Nephron (organoid): ENCODE measurements around the gene PIH1D1.
A peak's percentile ranks its signal among the peaks of the same experiment; 100 is the strongest.
"Not testable (repeated sequence)": the region's sequence is repeated elsewhere in the genome, so short reads cannot be mapped to it uniquely, and the experiment has no call there.

ENCODE experiments used
- H3K27ac Mint-ChIP-seq, 3 experiments: 2 replicates each; pipeline ENCODE4 v1.8.0; 2020; ENCODE audit warnings: mixed read lengths in 3 of 3, mild to moderate bottlenecking in 2 of 3, moderate library complexity in 1 of 3
- H3K27me3 Mint-ChIP-seq: 2 replicates; pipeline ENCODE4 v1.8.0; 2021; ENCODE audit warnings: low read depth, mild to moderate bottlenecking, moderate library complexity, mixed read lengths
- H3K36me3 Mint-ChIP-seq: 2 replicates; pipeline ENCODE4 v1.8.0; 2020; ENCODE audit warnings: low read depth, mixed read lengths
- H3K4me1 Mint-ChIP-seq: 2 replicates; pipeline ENCODE4 v1.8.0; 2020; ENCODE audit warnings: mixed read lengths
- H3K4me3 Mint-ChIP-seq, 3 experiments: 2 replicates each; pipeline ENCODE4 v1.8.0; 2020; ENCODE audit warnings: mild to moderate bottlenecking in 3 of 3, mixed read lengths in 3 of 3, moderate library complexity in 2 of 3
- H3K9me3 Mint-ChIP-seq: 2 replicates; pipeline ENCODE4 v1.8.0; 2020; ENCODE audit warnings: mixed read lengths
- CTCF ChIP-seq, 3 experiments: fragments of 200-600 bp; sonication (generic); IDR thresholded peaks; one replicate each; pipeline ENCODE4 v1.5.0; 2021; ENCODE audit warnings: antibody characterized with exemption in 3 of 3; ENCODE audit not compliant: unreplicated experiment in 3 of 3

Gene PIH1D1

GRCh38 chr19:49474542-49474924 is 22.9 kb upstream of the PIH1D1 start:
- H3K27ac Mint-ChIP-seq: no peak overlapping the region
- peak overlapping the region; percentile 64 to 77 (median 74) for H3K4me3 Mint-ChIP-seq
- peaks cover 5% of the 10 kb centered on the region for H3K27me3 Mint-ChIP-seq
- no peaks in the 10 kb centered on the region for H3K9me3 Mint-ChIP-seq
- no peak for TF ChIP-seq CTCF (IDR thresholded peaks at IDR 0.05; ENCODE audit: unreplicated experiment in 3 of 3)
- H3K4me1 Mint-ChIP-seq: peaks cover 9% of the 10 kb centered on the region
- H3K36me3 Mint-ChIP-seq: peaks cover 3% of the 10 kb centered on the region

GRCh38 chr19:49473868-49474541 is 22.4 kb upstream of the PIH1D1 start, which contains the start of gene FLT3LG:
FLT3LG (plus strand) TSS chr19:49474215; CDS start chr19:49474640, 425 bp downstream.
- peak within 1 kb of the TSS; percentile 64 to 77 (median 74) for H3K4me3 Mint-ChIP-seq
- H3K9me3 Mint-ChIP-seq: no peaks in the 10 kb centered on the region
- H3K36me3 Mint-ChIP-seq: peaks cover 6% of the 10 kb centered on the region
- peaks cover 9% of the 10 kb centered on the region for H3K4me1 Mint-ChIP-seq
- H3K27me3 Mint-ChIP-seq: peaks cover 5% of the 10 kb centered on the region
- peak within 1 kb of the TSS; percentile 15 to 79 (median 66) for H3K27ac Mint-ChIP-seq
- peak; percentile 92 to 98 (median 96) for TF ChIP-seq CTCF (IDR thresholded peaks at IDR 0.05; ENCODE audit: unreplicated experiment in 3 of 3)

- H3K4me3 Mint-ChIP-seq: peak overlapping the region in 2 of 3 experiments; percentile 27 to 44
- not testable (repeated sequence) for H3K4me1 Mint-ChIP-seq, H3K36me3 Mint-ChIP-seq, H3K27ac Mint-ChIP-seq, H3K27me3 Mint-ChIP-seq, H3K9me3 Mint-ChIP-seq
These were observed 21.9 kb upstream of the PIH1D1 start for GRCh38 chr19:49473501-49473867.

GRCh38 chr19:49472936-49473335 is 21.3 kb upstream of the PIH1D1 start:
- H3K9me3 Mint-ChIP-seq: no peaks in the 10 kb centered on the region
- TF ChIP-seq CTCF (IDR thresholded peaks at IDR 0.05; ENCODE audit: unreplicated experiment in 3 of 3): no peak
- H3K27ac Mint-ChIP-seq: no peak overlapping the region
- H3K36me3 Mint-ChIP-seq: peaks cover 8% of the 10 kb centered on the region
- peak overlapping the region; percentile 50 to 77 (median 74) for H3K4me3 Mint-ChIP-seq
- H3K4me1 Mint-ChIP-seq: peaks cover 9% of the 10 kb centered on the region
- H3K27me3 Mint-ChIP-seq: peaks cover 5% of the 10 kb centered on the region

- H3K4me3 Mint-ChIP-seq: no peak overlapping the region
- H3K27me3 Mint-ChIP-seq: peaks cover 5% of the 10 kb centered on the region
- H3K27ac Mint-ChIP-seq: no peak overlapping the region
- TF ChIP-seq CTCF (IDR thresholded peaks at IDR 0.05; ENCODE audit: unreplicated experiment in 3 of 3): no peak
- H3K36me3 Mint-ChIP-seq: peaks cover 8% of the 10 kb centered on the region
- H3K9me3 Mint-ChIP-seq: no peaks in the 10 kb centered on the region
- H3K4me1 Mint-ChIP-seq: peaks cover 5% of the 10 kb centered on the region
These were observed 19.0 kb upstream of the PIH1D1 start for GRCh38 chr19:49470615-49470978.

- H3K4me3 Mint-ChIP-seq: no peak overlapping the region
- no peak for TF ChIP-seq CTCF (IDR thresholded peaks at IDR 0.05; ENCODE audit: unreplicated experiment in 3 of 3)
- H3K27me3 Mint-ChIP-seq: peaks cover 5% of the 10 kb centered on the region
- H3K27ac Mint-ChIP-seq: no peak overlapping the region
- H3K4me1 Mint-ChIP-seq: peaks cover 1% of the 10 kb centered on the region
- H3K36me3 Mint-ChIP-seq: peaks cover 8% of the 10 kb centered on the region
- H3K9me3 Mint-ChIP-seq: no peaks in the 10 kb centered on the region
These were observed 18.4 kb upstream of the PIH1D1 start for GRCh38 chr19:49469828-49470614.
